ENCODE measurements around the gene CWF19L1.

The CWF19L1 gene

GRCh38 chr10:100222529-100222928 lies 44.9 kb downstream of the CWF19L1 start:
- Mint-ChIP-seq H3K27ac (no peak overlapping the region), H3K27me3 (no peaks in the 10 kb centered on the region), H3K4me1 (ENCODE audit: low read depth) (peaks cover 16% of the 10 kb centered on the region), H3K36me3 (ENCODE audit: low read depth) (peaks cover 89% of the 10 kb centered on the region), H3K9me3 (no peaks in the 10 kb centered on the region), H3K4me3 (no peak overlapping the region)
- no peak for DNase-seq

DNA sequence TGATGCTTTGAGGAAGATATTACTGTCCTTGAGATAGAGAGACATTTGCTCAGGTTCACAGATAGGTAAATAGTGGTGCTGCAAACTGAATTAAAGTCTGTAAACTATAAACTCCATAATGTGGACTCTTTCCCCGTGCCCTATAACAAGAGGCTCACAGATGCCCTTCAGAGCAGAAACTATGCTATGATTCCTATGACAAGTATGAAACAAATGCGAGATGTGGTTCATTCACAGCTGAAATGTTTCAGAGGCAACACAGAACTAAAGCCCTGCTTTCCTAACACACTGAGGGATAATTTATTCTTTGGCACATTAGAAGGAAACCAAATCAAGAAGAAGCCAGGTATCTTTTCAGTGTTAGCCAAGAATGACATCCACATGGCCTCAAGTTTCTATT lies 51.4 kb downstream of the CWF19L1 start:
- Mint-ChIP-seq H3K4me3 (no peak overlapping the region), H3K4me1 (ENCODE audit: low read depth) (no peaks in the 10 kb centered on the region), H3K27ac (no peak overlapping the region), H3K9me3 (no peaks in the 10 kb centered on the region), H3K36me3 (ENCODE audit: low read depth) (peaks cover 96% of the 10 kb centered on the region), H3K27me3 (no peaks in the 10 kb centered on the region)
- DNase-seq: no peak

GRCh38 chr10:100209303-100209702 lies 58.1 kb downstream of the CWF19L1 start:
- DNase-seq: no peak
- Mint-ChIP-seq H3K4me3 (no peak overlapping the region), H3K4me1 (ENCODE audit: low read depth) (no peaks in the 10 kb centered on the region), H3K36me3 (ENCODE audit: low read depth) (peaks cover 92% of the 10 kb centered on the region), H3K9me3 (no peaks in the 10 kb centered on the region), H3K27me3 (no peaks in the 10 kb centered on the region), H3K27ac (no peak overlapping the region)

DNA sequence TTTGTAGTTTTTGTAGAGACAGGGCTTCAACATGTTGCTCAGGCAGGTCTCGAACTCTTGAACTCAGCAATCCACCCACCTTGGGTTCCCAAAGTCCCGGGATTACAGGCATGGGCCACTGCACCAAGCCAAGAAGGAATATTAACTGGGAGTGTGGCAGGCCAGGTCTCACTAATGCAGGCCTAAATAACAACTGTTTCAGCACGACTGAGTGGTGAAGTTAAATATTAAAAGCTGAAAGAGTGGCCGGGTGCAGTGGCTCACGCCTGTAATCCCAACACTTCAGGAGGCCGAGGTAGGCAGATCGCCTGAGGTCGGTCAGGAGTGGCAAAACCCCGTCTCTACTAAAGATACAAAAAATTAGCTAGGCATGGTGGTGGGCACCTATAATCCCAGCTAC lies 59.2 kb downstream of the CWF19L1 start:
- H3K27me3 Mint-ChIP-seq: no peaks in the 10 kb centered on the region
- H3K27ac Mint-ChIP-seq: no peak overlapping the region
- no peak for DNase-seq
- no peaks in the 10 kb centered on the region for H3K4me1 Mint-ChIP-seq (ENCODE audit: low read depth)
- peaks cover 91% of the 10 kb centered on the region for H3K36me3 Mint-ChIP-seq (ENCODE audit: low read depth)
- no peaks in the 10 kb centered on the region for H3K9me3 Mint-ChIP-seq
- H3K4me3 Mint-ChIP-seq: no peak overlapping the region

DNA sequence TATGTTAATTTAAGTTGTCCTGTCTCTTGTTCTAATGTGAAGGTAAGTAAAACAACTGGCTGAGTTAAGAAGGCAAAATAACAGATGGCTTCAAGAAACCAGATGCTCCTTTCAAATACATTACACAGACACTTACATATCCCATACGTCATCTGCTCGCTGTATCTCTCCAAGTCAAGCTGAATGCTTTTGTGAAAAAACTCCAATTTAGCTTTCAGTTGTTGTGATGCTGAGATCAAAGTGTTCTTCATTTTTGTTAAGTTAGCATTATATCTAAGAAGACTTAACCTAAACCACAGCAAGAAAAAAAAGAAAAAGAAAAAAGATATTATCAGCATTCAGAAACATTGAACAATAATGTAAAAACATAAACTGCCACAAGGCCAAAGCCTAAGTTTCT lies 63.1 kb downstream of the CWF19L1 start:
- no peak for DNase-seq
- Mint-ChIP-seq H3K27me3 (no peaks in the 10 kb centered on the region), H3K27ac (no peak overlapping the region), H3K36me3 (ENCODE audit: low read depth) (peaks cover 94% of the 10 kb centered on the region), H3K4me1 (ENCODE audit: low read depth) (no peaks in the 10 kb centered on the region), H3K9me3 (no peaks in the 10 kb centered on the region), H3K4me3 (no peak overlapping the region)

DNA sequence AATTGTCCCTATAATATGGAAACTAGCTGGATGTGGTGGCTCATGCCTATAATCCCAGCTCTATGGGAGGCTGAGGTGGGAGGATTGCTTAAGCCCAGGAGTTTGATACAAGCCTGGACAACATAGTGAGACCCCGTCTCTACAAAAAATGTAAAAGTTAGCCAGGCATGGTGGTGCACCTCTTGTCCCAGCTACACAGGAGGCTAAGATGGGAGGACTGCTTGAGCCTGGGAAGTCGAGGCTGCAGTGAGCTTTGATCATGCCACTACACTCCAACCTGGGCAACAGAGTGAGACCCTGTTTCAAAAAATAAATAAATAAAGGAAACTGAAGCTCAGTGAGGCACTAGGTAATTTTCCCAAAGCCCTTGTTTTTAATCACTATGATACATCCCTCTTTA lies 65.9 kb downstream of the CWF19L1 start:
- Mint-ChIP-seq H3K36me3 (ENCODE audit: low read depth) (peaks cover 93% of the 10 kb centered on the region), H3K4me3 (no peak overlapping the region)

GRCh38 chr10:100194711-100195110 lies 72.7 kb downstream of the CWF19L1 start:
- no peak for DNase-seq
- H3K36me3 Mint-ChIP-seq (ENCODE audit: low read depth): peaks cover 95% of the 10 kb centered on the region
- H3K9me3 Mint-ChIP-seq: no peaks in the 10 kb centered on the region
- no peak overlapping the region for H3K4me3 Mint-ChIP-seq
- peaks cover 15% of the 10 kb centered on the region for H3K4me1 Mint-ChIP-seq (ENCODE audit: low read depth)
- no peaks in the 10 kb centered on the region for H3K27me3 Mint-ChIP-seq
- no peak overlapping the region for H3K27ac Mint-ChIP-seq

More for the DNA sequence above, 65.9 kb downstream of the CWF19L1 start:
- Mint-ChIP-seq H3K27ac (no peak overlapping the region), H3K27me3 (no peaks in the 10 kb centered on the region), H3K9me3 (no peaks in the 10 kb centered on the region), H3K4me1 (ENCODE audit: low read depth) (no peaks in the 10 kb centered on the region)
- no peak for DNase-seq

- H3K4me3 Mint-ChIP-seq: no peak overlapping the region
- peaks cover 34% of the 10 kb centered on the region for H3K4me1 Mint-ChIP-seq (ENCODE audit: low read depth)
- no peak for DNase-seq
- no peak overlapping the region for H3K27ac Mint-ChIP-seq
- peaks cover 97% of the 10 kb centered on the region for H3K36me3 Mint-ChIP-seq (ENCODE audit: low read depth)
- H3K27me3 Mint-ChIP-seq: no peaks in the 10 kb centered on the region
- H3K9me3 Mint-ChIP-seq: no peaks in the 10 kb centered on the region
Measured at GRCh38 chr10:100192350-100192749, 75.1 kb downstream of the CWF19L1 start.

- Mint-ChIP-seq H3K4me3 (peak overlapping the region; percentile 93), H3K27ac (peak overlapping the region; percentile 98), H3K36me3 (ENCODE audit: low read depth) (peaks cover 93% of the 10 kb centered on the region), H3K9me3 (no peaks in the 10 kb centered on the region), H3K27me3 (no peaks in the 10 kb centered on the region), H3K4me1 (ENCODE audit: low read depth) (peaks cover 64% of the 10 kb centered on the region)
- peak; percentile 50 for DNase-seq
Measured at GRCh38 chr10:100186253-100187212, 80.9 kb downstream of the CWF19L1 start.

DNA sequence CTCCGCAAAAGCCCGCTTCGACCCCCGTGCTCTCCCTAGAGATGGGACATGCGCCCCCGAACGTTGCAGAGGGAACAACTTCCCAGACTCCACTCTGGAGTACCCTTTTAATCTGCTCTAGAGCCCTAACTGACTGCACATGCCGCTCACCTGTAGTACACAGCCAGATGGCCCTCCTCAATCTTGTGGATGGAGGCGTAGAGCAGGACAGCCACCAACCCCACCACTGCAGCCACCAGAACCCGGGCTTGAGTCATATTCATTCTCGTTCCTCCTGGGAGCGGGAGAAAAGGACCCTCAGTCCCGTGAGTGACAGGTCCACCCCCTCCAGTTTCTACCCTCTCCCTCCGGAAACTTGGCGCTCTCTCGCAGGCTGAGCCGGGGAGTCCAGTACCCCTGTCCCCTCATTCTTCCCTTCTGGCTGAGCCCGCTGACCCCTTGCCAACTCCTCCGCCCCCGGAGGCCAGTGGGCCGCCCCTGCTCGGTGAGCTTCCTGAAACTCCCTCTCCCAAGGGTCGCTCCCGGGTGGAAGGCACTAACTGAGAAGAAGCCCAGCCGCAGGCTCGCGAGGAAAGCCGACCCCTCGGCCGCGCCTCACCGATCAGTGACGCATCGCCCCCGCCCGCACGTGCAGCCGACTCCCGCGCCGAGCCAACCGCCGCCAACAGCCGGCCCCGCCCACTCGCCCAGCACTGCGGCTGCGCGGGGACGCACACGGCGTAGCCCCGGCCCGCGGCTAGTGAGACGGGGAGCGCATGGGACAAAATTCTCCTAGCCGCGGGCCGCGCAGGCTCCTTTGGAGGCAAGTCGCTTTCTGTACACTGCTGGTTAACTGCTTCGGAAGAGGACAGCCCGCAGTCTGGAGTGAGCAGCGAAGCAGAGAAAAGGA lies 81.8 kb downstream of the CWF19L1 start, which contains the start of gene ERLIN1:
ERLIN1 (minus strand) TSS at position 666 of the 889 bp plus-strand sequence; CDS start at position 263, 403 bp downstream.
- peaks cover 55% of the 10 kb centered on the region for H3K4me1 Mint-ChIP-seq (ENCODE audit: low read depth)
- peak within 1 kb of the TSS; percentile 98 for H3K27ac Mint-ChIP-seq
- DNase-seq: peak; percentile 96
- H3K27me3 Mint-ChIP-seq: no peaks in the 10 kb centered on the region
- peak within 1 kb of the TSS; percentile 93 for H3K4me3 Mint-ChIP-seq
- no peaks in the 10 kb centered on the region for H3K9me3 Mint-ChIP-seq
- peaks cover 91% of the 10 kb centered on the region for H3K36me3 Mint-ChIP-seq (ENCODE audit: low read depth)

GRCh38 chr10:100184840-100185239 lies 82.6 kb downstream of the CWF19L1 start:
- DNase-seq: no peak
- Mint-ChIP-seq H3K4me3 (peak overlapping the region; percentile 93), H3K27me3 (no peaks in the 10 kb centered on the region), H3K36me3 (ENCODE audit: low read depth) (peaks cover 92% of the 10 kb centered on the region), H3K27ac (peak overlapping the region; percentile 98), H3K4me1 (ENCODE audit: low read depth) (peaks cover 62% of the 10 kb centered on the region), H3K9me3 (no peaks in the 10 kb centered on the region)

- DNase-seq: no peak
- H3K4me1 Mint-ChIP-seq (ENCODE audit: low read depth): peaks cover 62% of the 10 kb centered on the region
- H3K4me3 Mint-ChIP-seq: peak overlapping the region; percentile 93
- no peaks in the 10 kb centered on the region for H3K27me3 Mint-ChIP-seq
- peak overlapping the region; percentile 98 for H3K27ac Mint-ChIP-seq
- H3K9me3 Mint-ChIP-seq: no peaks in the 10 kb centered on the region
- peaks cover 91% of the 10 kb centered on the region for H3K36me3 Mint-ChIP-seq (ENCODE audit: low read depth)
Measured at GRCh38 chr10:100184426-100184825, 83.0 kb downstream of the CWF19L1 start.

DNA sequence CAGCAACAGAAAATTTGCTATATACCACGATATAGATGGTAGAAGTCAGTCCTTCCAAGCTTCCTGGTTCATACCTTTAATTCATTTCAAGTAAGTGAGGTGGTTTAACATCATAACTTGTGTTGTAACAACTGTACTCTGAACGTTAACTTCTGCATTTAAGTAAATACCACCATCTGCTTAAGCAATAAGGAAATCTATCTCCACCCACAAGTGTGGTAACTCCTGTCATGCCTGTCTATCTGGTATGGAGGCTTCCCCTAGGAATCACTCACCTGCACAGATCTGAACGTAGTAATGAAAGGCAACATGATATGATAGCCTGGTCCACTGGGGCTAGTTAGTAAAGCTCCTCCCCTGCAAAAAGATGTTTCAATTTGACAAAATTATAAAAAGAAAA lies 84.0 kb downstream of the CWF19L1 start:
- DNase-seq: no peak
- Mint-ChIP-seq H3K36me3 (ENCODE audit: low read depth) (peaks cover 89% of the 10 kb centered on the region), H3K9me3 (no peaks in the 10 kb centered on the region), H3K4me1 (ENCODE audit: low read depth) (peaks cover 56% of the 10 kb centered on the region), H3K27ac (no peak overlapping the region), H3K4me3 (peak overlapping the region; percentile 93), H3K27me3 (no peaks in the 10 kb centered on the region)

DNA sequence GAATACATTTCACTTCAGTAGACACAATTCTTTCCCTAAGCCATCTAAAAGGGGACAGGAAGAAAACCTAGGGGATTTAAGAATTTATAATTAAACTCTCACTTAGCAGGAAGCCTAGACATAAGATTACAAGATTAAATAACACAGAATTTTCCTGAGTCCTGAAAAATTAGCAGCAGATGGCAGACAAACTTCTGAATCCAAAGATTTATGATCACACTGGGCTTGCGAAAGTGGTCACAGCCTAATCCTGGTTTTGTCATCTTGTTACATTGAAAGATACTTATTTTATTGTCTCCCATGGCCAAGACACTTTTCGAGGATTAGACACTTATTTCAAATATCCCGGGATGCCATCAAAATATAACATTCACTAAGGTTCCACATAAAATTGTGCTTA lies 84.5 kb downstream of the CWF19L1 start:
- peaks cover 90% of the 10 kb centered on the region for H3K36me3 Mint-ChIP-seq (ENCODE audit: low read depth)
- H3K27me3 Mint-ChIP-seq: no peaks in the 10 kb centered on the region
- H3K9me3 Mint-ChIP-seq: no peaks in the 10 kb centered on the region
- peak overlapping the region; percentile 1 for H3K27ac Mint-ChIP-seq
- DNase-seq: no peak
- no peak overlapping the region for H3K4me3 Mint-ChIP-seq
- H3K4me1 Mint-ChIP-seq (ENCODE audit: low read depth): peaks cover 53% of the 10 kb centered on the region
